DMS153 treated with DMSO at 0.1 percent for 48 hours (cell line): ENCODE measurements around the gene SLAIN2.

Experiments
- DNase-seq: peaks from one replicate; lab custom pipeline; 2025; ENCODE audit not compliant: unreplicated experiment; lab: John Stamatoyannopoulos, UW

Gene SLAIN2

GRCh38 chr4:48334236-48334635 is 7.1 kb upstream of the SLAIN2 start:
- no peak for DNase-seq

DNA sequence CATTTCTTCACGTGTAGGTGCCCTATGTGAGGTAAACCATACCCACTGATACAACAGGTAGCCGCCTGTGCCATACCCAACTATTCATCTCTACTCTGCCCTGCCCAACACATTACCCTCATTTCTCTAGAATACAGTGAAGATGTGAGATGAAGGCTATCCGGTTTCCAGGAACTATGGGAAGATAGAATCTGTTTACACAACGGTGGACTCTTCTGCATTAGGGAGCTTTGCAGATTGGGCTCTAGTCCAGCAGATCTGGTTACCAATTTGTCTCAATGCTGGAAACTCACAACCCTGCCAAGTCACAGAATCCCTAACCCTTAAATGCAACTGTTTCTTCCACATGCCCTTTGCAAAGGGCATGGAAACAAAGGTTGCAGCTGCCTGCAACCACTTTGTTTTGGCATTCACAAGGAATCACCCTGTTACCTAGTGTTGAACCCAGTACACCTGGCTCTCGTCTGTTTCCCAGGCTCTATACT is 6.4 kb upstream of the SLAIN2 start:
- DNase-seq = no peak

GRCh38 chr4:48336146-48336870 is 5.0 kb upstream of the SLAIN2 start:
- DNase-seq = no peak

DNA sequence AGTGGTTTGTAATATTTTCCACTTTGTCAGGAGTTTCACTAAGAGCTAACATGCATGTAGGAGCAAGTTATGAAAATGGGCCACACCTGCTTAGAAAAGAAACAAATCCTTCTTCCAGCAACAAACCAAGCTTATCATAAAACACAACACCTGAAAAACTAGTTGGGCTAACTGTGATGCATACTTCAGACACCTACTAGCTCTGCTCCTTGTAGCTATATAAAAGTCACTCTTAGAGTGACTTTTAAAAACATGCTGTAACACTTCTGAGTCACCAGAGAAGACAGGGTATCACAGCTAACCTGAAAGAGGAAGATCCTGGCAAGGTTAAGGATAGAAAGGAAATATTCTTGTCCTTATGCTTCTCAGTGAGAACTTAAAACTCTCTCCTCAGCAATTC is 3.6 kb upstream of the SLAIN2 start:
- DNase-seq = no peak

DNA sequence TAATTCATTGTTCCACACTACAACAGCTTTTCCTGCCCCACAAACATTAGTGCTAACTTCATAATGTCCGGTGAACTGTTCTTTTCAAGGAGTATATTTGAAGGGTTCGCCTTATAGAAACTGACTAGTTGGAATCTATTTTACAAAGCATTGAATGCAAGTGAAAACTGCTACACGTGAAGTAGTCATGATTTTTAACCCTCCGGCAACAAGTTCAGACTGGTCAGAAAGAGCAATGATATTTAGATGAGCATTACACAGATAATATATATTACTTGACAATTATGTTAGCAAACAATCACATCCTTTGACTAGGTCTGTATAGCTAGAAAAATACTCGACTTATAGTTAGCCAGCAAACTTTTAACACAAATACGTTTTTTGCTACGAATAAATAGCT is 1.7 kb upstream of the SLAIN2 start:
- no peak for DNase-seq

- no peak for DNase-seq
Measured at GRCh38 chr4:48340276-48340964, 909 bp upstream of the SLAIN2 start.

- DNase-seq = no peak
Measured at GRCh38 chr4:48341776-48342605, 662 bp downstream of the SLAIN2 start.

DNA sequence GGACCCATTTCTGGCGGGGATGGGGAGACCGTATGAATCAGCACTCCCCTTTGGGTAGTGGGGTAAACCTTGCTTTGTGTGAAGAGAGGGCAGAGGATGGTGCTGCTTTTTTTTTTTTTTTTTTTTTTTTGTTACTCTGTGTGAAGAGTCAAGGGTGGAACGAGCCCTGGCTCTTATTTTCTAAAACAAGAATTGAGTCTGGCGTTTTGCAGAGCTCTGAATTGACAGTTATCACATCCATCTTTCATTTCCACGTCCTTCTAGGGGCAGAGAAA is 1.2 kb downstream of the SLAIN2 start:
- no peak for DNase-seq

DNA sequence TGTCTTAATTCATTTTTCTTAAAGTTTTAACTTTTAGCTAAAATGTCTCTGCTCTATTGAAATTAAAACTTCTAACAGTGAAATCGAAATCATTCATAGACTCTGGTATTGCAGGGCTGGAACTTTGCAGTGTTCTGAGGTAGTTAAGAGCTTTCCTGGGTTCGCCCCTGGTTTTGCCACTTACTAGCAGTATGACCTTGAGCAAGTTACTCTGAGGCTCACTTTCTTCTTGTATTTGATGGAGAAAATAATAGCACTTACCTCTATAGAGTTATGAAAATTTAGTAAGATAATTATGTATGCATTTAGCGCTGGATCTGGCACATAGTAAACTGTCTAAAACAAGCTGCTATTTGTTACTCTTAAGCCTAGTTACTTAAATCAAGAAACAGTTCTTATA is 1.7 kb downstream of the SLAIN2 start:
- no peak for DNase-seq

- DNase-seq = no peak
Measured at GRCh38 chr4:48343551-48343950, 2.2 kb downstream of the SLAIN2 start.

DNA sequence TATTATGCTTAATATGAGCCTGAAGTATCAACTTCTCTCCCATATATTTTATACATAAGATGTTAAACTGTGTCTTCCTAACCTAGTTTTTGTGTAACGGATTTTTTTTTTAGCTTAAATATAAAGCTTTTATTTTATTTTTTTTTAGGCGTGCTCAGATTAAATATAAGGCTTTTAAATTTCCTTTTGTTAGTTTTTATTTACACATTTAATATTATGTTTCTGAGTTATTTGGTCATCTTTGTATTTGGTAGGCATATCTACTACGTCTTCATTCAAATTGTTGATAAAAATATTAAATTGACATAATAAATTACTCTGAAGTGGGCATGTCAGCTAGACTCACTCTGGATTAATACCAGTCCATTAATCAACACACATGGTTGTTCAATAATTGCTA is 4.2 kb downstream of the SLAIN2 start:
- DNase-seq = no peak

DNA sequence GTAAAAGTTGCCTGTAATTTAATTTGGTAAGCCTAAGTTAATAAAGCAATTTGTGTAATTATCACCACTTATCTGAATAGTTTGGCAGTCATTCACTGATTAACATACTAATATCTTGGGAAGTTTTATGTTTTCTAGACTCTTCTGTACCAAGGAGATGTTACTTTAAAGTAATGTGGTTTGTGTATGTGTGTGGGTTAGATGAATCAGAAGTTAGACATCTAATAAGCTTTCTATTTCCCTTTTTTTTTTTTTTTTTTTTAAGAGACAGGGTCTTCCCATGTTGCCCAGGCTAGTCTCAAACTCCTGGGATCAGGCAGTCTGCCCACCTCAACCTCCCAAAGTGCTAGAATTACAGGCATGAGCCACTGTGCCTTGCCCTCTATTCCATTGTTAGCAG is 5.3 kb downstream of the SLAIN2 start:
- no peak for DNase-seq

GRCh38 chr4:48347282-48347921 is 6.1 kb downstream of the SLAIN2 start:
- no peak for DNase-seq

- DNase-seq = no peak
Measured at GRCh38 chr4:48350871-48351270, 9.5 kb downstream of the SLAIN2 start.

GRCh38 chr4:48352793-48353192 is 11.5 kb downstream of the SLAIN2 start:
- no peak for DNase-seq

DNA sequence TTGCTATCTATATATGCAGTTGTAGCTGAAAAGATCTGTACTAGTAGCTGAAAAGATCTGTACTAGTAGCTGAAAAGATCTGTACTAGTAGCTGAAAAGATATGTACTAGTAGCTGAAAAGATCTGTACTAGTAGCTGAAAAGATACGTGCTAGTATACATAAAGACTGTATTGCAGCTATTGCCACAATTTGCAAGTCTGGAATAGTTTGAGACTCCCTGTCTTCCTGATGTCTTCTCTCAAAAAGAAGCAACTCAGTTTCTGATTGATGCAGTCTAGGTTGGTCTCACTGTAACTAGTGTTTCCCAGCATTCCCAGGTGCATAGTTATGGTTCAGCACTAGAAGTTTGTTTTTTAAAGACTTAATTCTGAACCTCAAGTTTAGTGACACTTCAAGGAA is 15.0 kb downstream of the SLAIN2 start:
- no peak for DNase-seq

DNA sequence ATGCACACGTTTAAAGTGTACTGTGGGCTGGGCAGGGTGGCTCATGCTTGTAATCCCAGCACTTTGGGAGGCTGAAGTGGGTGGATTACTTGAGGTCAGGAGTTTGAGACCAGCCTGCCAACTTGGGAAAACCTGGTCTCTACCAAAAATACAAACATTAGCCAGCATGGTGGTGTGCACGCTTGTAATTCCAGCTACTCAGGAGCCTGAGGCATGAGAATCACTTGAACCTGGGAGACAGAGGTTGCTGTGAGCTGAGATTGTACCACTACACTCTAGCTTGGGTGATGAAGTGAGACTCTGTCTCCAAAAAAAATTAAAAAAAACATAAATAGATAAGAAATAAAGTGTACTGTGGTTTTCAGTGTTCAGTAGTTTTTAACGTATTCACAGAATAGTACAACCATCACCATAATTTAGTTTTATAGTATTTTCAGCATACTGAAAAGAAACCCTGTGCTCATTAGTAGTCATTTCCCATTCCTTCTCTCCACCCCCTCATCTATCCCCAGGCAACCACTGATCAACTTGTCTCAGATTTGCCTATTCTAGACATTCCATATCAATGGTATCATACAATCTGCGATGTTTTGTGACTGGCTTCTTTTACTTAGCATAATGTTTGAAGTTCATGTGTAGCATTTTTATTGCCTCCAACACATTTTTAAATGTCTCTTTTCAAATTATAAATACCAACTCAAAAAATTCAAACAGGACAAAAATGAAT is 19.1 kb downstream of the SLAIN2 start:
- no peak for DNase-seq

- no peak for DNase-seq
Measured at GRCh38 chr4:48361012-48361400, 19.7 kb downstream of the SLAIN2 start.

GRCh38 chr4:48366611-48367010 is 25.3 kb downstream of the SLAIN2 start:
- no peak for DNase-seq

DNA sequence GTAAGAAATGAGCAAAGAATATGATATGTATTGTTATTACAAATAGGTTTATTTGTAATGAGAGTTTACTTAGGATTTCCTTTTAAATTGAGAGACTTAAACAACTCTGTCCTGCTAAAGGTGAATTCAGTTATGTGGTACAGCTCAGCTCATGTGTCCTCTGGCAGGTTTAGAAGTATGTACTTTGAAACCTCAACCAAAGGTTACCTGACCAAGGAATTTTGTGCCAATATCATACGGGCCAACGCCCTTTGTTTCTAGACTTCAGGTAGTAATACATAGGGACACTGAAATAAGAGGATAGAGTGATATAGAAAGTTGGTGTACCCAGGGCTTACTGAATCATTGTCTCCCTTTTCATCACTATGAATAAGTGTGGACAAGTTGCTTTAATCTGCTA is 25.7 kb downstream of the SLAIN2 start:
- DNase-seq = no peak

DNA sequence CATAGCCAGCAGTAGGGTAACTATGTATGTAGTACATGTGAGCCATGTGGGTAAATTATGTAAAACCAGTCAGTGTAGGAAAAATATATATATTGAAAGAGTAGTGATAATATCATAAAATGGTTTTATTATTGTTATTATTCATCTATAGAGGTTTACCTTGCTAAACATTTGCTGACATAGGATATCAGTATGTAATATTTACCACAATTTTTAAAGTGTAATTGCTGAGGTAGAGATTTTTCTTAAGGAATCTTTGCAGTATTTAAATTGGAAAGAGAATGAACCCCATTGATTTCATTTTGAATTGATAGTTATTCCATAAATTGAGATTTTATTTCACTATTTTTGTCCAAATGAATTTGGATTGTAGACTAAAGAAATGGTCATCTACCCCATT is 27.1 kb downstream of the SLAIN2 start:
- DNase-seq = no peak
